ENCODE measurements around the gene CX3CR1.

Gene CX3CR1

GRCh38 chr3:39241561-39241960, 38.3 kb downstream of the CX3CR1 start:
- TF ChIP-seq ZFP30 (CRISPR knock-in tag; IDR thresholded peaks at IDR 0.05) (no peak), POU6F1 (CRISPR knock-in tag; IDR thresholded peaks at IDR 0.05; ENCODE audit: borderline replicate concordance, low read depth) (no peak), ZFP3 (CRISPR knock-in tag; IDR thresholded peaks at IDR 0.05) (no peak), CSRNP3 (CRISPR knock-in tag; IDR thresholded peaks at IDR 0.05) (no peak)
- no peak for ATAC-seq

- ATAC-seq, result no peak
- TF ChIP-seq POU6F1 (CRISPR knock-in tag; IDR thresholded peaks at IDR 0.05; ENCODE audit: borderline replicate concordance, low read depth) (no peak), ZNF565 (CRISPR knock-in tag; conservative IDR thresholded peaks at IDR 0.05; ENCODE audit: low read depth) (no peak), OSR1 (CRISPR knock-in tag; IDR thresholded peaks at IDR 0.05) (no peak), ZNF70 (CRISPR knock-in tag; IDR thresholded peaks at IDR 0.05) (no peak), CSDC2 (CRISPR knock-in tag; IDR thresholded peaks at IDR 0.05) (no peak)
These were observed 42.8 kb downstream of the CX3CR1 start for GRCh38 chr3:39237027-39237426.

GRCh38 chr3:39234651-39235050, 45.2 kb downstream of the CX3CR1 start:
- no peak for ATAC-seq

More at GRCh38 chr3:39234651-39235050, 45.2 kb downstream of the CX3CR1 start:
- no peak for TF ChIP-seq GLIS3 (CRISPR knock-in tag; IDR thresholded peaks at IDR 0.05)
- TF ChIP-seq PPARA (CRISPR knock-in tag; IDR thresholded peaks at IDR 0.05; ENCODE audit: borderline replicate concordance), result no peak
- TF ChIP-seq ZNF8 (CRISPR knock-in tag; IDR thresholded peaks at IDR 0.05), result no peak
- no peak for TF ChIP-seq ESRRG (CRISPR knock-in tag; IDR thresholded peaks at IDR 0.05)
- no peak for TF ChIP-seq CSDC2 (CRISPR knock-in tag; IDR thresholded peaks at IDR 0.05)
- no peak for TF ChIP-seq ZNF565 (CRISPR knock-in tag; conservative IDR thresholded peaks at IDR 0.05; ENCODE audit: low read depth)
- TF ChIP-seq SNAI2 (CRISPR knock-in tag; IDR thresholded peaks at IDR 0.05), result no peak
- no peak for TF ChIP-seq PATZ1 (CRISPR knock-in tag; IDR thresholded peaks at IDR 0.05; ENCODE audit: borderline replicate concordance)
- no peak for TF ChIP-seq BACH2 (CRISPR knock-in tag; IDR thresholded peaks at IDR 0.05; ENCODE audit: borderline replicate concordance)
- TF ChIP-seq ZC3H10 (CRISPR knock-in tag; IDR thresholded peaks at IDR 0.05), result no peak
- no peak for TF ChIP-seq ZNF70 (CRISPR knock-in tag; IDR thresholded peaks at IDR 0.05)
- TF ChIP-seq TCF4 (CRISPR knock-in tag; IDR thresholded peaks at IDR 0.05; ENCODE audit: borderline replicate concordance), result no peak
- no peak for TF ChIP-seq ISL1 (CRISPR knock-in tag; IDR thresholded peaks at IDR 0.05)
- TF ChIP-seq CSRNP3 (CRISPR knock-in tag; IDR thresholded peaks at IDR 0.05), result no peak
- TF ChIP-seq CREB5 (CRISPR knock-in tag; IDR thresholded peaks at IDR 0.05; ENCODE audit: low read depth), result no peak
- no peak for TF ChIP-seq ARNTL (CRISPR knock-in tag; IDR thresholded peaks at IDR 0.05; ENCODE audit: borderline replicate concordance, low read depth)
- no peak for TF ChIP-seq ZFP3 (CRISPR knock-in tag; IDR thresholded peaks at IDR 0.05)
- TF ChIP-seq OSR1 (CRISPR knock-in tag; IDR thresholded peaks at IDR 0.05), result no peak
- TF ChIP-seq TSHZ2 (CRISPR knock-in tag; IDR thresholded peaks at IDR 0.05), result no peak
